ENCODE data around the gene CELSR3.

Gene CELSR3

GRCh38 chr3:48656061-48656840 is 6.4 kb downstream of the CELSR3 start:
- TF ChIP-seq CTCF (conservative IDR thresholded peaks at IDR 0.05; ENCODE audit: low read depth): peak; percentile 82
- H3K27ac ChIP-seq: peak overlapping the region; percentile 86
- ChIA-PET CTCF (interaction anchor here (0.6 to 1.0 kb wide), 2 partner anchors 23 to 326 kb away, joined by 3 read pairs; no protein-coding TSS in a partner anchor), POLR2A (ENCODE audit: low non-redundant PET) (no interaction called here)
- peak; percentile 85 for DNase-seq (ENCODE audit: low spot score)

GRCh38 chr3:48655606-48656005 is 7.1 kb downstream of the CELSR3 start:
- ChIA-PET POLR2A (ENCODE audit: low non-redundant PET) (no interaction called here), CTCF (interaction anchor here (0.6 kb wide), 2 partner anchors 10 to 325 kb away, joined by 3 read pairs; no protein-coding TSS in a partner anchor)
- H3K27ac ChIP-seq: peak overlapping the region; percentile 86
- no peak for DNase-seq (ENCODE audit: low spot score)
- TF ChIP-seq CTCF (conservative IDR thresholded peaks at IDR 0.05; ENCODE audit: low read depth): no peak

GRCh38 chr3:48655063-48655462 is 7.6 kb downstream of the CELSR3 start:
- CTCF ChIA-PET: interaction anchor here (0.6 kb wide), 1 partner anchor 11 kb away, joined by 3 read pairs; no protein-coding TSS in a partner anchor
- no peak for DNase-seq (ENCODE audit: low spot score)
- POLR2A ChIA-PET (ENCODE audit: low non-redundant PET): no interaction called here
- no peak for TF ChIP-seq CTCF (conservative IDR thresholded peaks at IDR 0.05; ENCODE audit: low read depth)
- H3K27ac ChIP-seq: peak overlapping the region; percentile 86

- DNase-seq (ENCODE audit: low spot score): no peak
- POLR2A ChIA-PET (ENCODE audit: low non-redundant PET): no interaction called here
- CTCF ChIA-PET: no interaction called here
- TF ChIP-seq CTCF (conservative IDR thresholded peaks at IDR 0.05; ENCODE audit: low read depth): no peak
- H3K27ac ChIP-seq: peak overlapping the region; percentile 3; the same call in 1 of the 2 replicates
These were observed 9.6 kb downstream of the CELSR3 start for GRCh38 chr3:48652923-48653715.

- DNase-seq (ENCODE audit: low spot score): no peak
- no peak overlapping the region for H3K27ac ChIP-seq
- ChIA-PET POLR2A (ENCODE audit: low non-redundant PET) (no interaction called here), CTCF (no interaction called here)
- TF ChIP-seq CTCF (conservative IDR thresholded peaks at IDR 0.05; ENCODE audit: low read depth): no peak
These were observed 10.9 kb downstream of the CELSR3 start for GRCh38 chr3:48651771-48652170.

GRCh38 chr3:48650723-48651122 is 12.0 kb downstream of the CELSR3 start:
- H3K27ac ChIP-seq: peak overlapping the region; percentile 5; the same call in 1 of the 2 replicates
- POLR2A ChIA-PET (ENCODE audit: low non-redundant PET): no interaction called here
- CTCF ChIA-PET: no interaction called here
- no peak for DNase-seq (ENCODE audit: low spot score)
- TF ChIP-seq CTCF (conservative IDR thresholded peaks at IDR 0.05; ENCODE audit: low read depth): no peak

Data from RWPE1 (cell line).